Measurements from ENCODE around the gene ZBTB20.

DNA sequence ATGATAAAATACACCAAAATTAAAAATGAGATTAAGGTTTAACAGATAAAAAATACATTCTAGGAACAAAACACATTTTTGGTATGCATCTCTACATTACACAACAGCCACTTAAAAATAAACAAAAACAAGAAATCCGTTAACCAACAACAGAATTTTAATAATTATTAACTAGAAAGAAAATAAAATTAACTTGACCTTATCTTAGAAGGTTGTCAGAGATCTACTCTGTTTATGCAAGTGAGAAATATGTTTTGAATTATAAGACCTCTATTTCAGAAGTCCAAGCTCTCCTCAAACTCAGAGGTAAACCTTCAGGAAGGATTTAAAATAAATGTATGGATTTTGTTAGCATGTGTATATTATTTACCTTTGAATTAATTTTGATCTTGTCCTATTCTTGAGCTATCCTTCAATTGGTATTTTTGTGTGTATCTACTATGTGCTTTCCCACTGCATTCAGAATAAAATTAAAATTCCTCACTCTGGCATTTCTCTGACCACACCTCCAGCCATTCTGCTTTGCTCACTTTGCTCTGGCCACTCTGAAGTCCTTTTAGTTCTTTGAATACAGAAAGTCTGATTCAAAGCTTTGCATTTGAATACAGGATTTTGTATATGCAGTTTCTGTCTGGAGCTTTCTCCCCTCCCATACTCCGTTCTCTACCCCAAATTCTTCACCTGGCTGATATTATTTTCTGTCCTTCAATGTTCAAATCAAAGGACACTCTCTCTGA is 352.0 kb downstream of the ZBTB20 start:
- TF ChIP-seq, protein P1, sequence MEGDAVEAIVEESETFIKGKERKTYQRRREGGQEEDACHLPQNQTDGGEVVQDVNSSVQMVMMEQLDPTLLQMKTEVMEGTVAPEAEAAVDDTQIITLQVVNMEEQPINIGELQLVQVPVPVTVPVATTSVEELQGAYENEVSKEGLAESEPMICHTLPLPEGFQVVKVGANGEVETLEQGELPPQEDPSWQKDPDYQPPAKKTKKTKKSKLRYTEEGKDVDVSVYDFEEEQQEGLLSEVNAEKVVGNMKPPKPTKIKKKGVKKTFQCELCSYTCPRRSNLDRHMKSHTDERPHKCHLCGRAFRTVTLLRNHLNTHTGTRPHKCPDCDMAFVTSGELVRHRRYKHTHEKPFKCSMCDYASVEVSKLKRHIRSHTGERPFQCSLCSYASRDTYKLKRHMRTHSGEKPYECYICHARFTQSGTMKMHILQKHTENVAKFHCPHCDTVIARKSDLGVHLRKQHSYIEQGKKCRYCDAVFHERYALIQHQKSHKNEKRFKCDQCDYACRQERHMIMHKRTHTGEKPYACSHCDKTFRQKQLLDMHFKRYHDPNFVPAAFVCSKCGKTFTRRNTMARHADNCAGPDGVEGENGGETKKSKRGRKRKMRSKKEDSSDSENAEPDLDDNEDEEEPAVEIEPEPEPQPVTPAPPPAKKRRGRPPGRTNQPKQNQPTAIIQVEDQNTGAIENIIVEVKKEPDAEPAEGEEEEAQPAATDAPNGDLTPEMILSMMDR (IDR thresholded peaks at IDR 0.05; ENCODE audit: insufficient read depth, low read length, poor library complexity, severe bottlenecking) = no peak
- TF ChIP-seq EZH2phosphoT487 (conservative IDR thresholded peaks at IDR 0.05; ENCODE audit: low read length) = no peak

All from SU-DHL-6 (cell line).